ENCODE data around the gene U2SURP. TPM values are rescaled to one million over a fixed set of nuclear protein-coding genes. Genes with fewer than 3 reads are reported as not detected.

U2SURP gene
- total RNA-seq, 1 experiment from 2014 or later: 168 TPM

DNA sequence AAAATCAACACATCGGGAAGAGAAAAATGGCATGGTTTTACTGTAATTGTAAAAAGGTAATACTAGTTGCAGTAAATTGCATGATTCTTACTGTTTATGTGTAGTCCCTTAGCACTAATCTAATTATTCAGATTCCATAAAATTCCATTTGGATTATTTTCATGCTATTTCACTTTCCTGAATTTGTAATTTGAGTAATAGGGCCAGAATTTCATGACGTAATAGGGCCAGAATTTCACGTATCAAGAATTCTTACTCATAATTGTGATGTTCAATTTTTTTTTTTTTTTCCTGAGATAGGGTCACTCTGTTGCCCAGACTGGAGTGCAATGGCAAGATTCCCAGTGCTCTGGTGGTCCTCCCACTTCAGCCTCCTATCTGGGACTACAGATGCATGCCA lies 2.9 kb upstream of the U2SURP start:
- H2BK120ac ChIP-seq (ENCODE audit: low read depth, low read length, poor library complexity, severe bottlenecking): no peak overlapping the region
- no peak overlapping the region for H2AFZ ChIP-seq (ENCODE audit: low read length)
- H2BK12ac ChIP-seq (ENCODE audit: insufficient read length, low read depth, low read length): no peak overlapping the region
- H3K79me2 ChIP-seq (ENCODE audit: insufficient read depth, low read length): peaks cover 14% of the 10 kb centered on the region; the same call in 1 of the 2 replicates
- H2BK15ac ChIP-seq (ENCODE audit: low read depth, low read length): no peak overlapping the region
- no peak overlapping the region for H2AK5ac ChIP-seq (ENCODE audit: insufficient read length, low read length)
- no peak overlapping the region for H2BK5ac ChIP-seq (ENCODE audit: insufficient read length, low read length)
- no peak overlapping the region for H3T11ph ChIP-seq (ENCODE audit: low read length)
- H3K4ac ChIP-seq (ENCODE audit: low read depth, low read length): no peak overlapping the region
- no peak overlapping the region for H2BK20ac ChIP-seq (ENCODE audit: low read depth, low read length, poor library complexity, severe bottlenecking)
- WGBS (ENCODE audit: extremely low coverage, insufficient read length, low lambda C conversion rate): no CpG with 5 or more reads among the region's 3 CpGs
- no peak overlapping the region for H4K91ac ChIP-seq (ENCODE audit: insufficient read length, low read depth, low read length)
- no peak overlapping the region for H3K56ac ChIP-seq (ENCODE audit: insufficient read length, low read depth, low read length)
- H3K4me1 Mint-ChIP-seq: peaks cover 21% of the 10 kb centered on the region in 2 experiments
- TF ChIP-seq, protein P1, sequence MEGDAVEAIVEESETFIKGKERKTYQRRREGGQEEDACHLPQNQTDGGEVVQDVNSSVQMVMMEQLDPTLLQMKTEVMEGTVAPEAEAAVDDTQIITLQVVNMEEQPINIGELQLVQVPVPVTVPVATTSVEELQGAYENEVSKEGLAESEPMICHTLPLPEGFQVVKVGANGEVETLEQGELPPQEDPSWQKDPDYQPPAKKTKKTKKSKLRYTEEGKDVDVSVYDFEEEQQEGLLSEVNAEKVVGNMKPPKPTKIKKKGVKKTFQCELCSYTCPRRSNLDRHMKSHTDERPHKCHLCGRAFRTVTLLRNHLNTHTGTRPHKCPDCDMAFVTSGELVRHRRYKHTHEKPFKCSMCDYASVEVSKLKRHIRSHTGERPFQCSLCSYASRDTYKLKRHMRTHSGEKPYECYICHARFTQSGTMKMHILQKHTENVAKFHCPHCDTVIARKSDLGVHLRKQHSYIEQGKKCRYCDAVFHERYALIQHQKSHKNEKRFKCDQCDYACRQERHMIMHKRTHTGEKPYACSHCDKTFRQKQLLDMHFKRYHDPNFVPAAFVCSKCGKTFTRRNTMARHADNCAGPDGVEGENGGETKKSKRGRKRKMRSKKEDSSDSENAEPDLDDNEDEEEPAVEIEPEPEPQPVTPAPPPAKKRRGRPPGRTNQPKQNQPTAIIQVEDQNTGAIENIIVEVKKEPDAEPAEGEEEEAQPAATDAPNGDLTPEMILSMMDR (conservative IDR thresholded peaks at IDR 0.05): no peak
- peaks cover 0 to 2% (median 0%) of the 10 kb centered on the region in 3 experiments; a peak in 1 of 7 replicates for H3K36me3 Mint-ChIP-seq (ENCODE audit: insufficient read depth in 1 of 3, low read depth in 3 of 3)
- no peaks in the 10 kb centered on the region for H4K20me1 ChIP-seq (ENCODE audit: control insufficient read depth, insufficient read depth, insufficient read length)
- no peak overlapping the region for H3K23ac ChIP-seq (ENCODE audit: insufficient read length, low read depth, low read length)
- no peak overlapping the region for H3K9ac ChIP-seq (ENCODE audit: extremely low read depth, insufficient read length, low read length)
- H3K9me3 Mint-ChIP-seq: no peaks in the 10 kb centered on the region
- no peak overlapping the region for H3K27ac Mint-ChIP-seq
- no peak for DNase-seq
- H3K23me2 ChIP-seq (ENCODE audit: insufficient read length, low read depth, low read length, poor library complexity, severe bottlenecking): peaks cover 14% of the 10 kb centered on the region
- H3K4me3 Mint-ChIP-seq: no peak overlapping the region
- no peak overlapping the region for H4K5ac ChIP-seq (ENCODE audit: insufficient read length, low read depth, low read length)
- H3K27me3 ChIP-seq (ENCODE audit: insufficient read depth, low read length): no peaks in the 10 kb centered on the region
- H3K4me2 ChIP-seq (ENCODE audit: insufficient read depth, insufficient read length, low read length): no peak overlapping the region
- H3K9me3 ChIP-seq (ENCODE audit: control insufficient read depth, low read depth, low read length): no peaks in the 10 kb centered on the region
- H3K79me1 ChIP-seq (ENCODE audit: insufficient read depth, low read depth, low read length, poor library complexity, severe bottlenecking): no peaks in the 10 kb centered on the region
- no peaks in the 10 kb centered on the region for H3K4me1 ChIP-seq (ENCODE audit: insufficient read depth, low read length)
- no peak overlapping the region for H3K18ac ChIP-seq (ENCODE audit: insufficient read length, low read depth, low read length)
- no peak overlapping the region for H3K27ac ChIP-seq (ENCODE audit: insufficient read length, low read depth, low read length)
- no peak overlapping the region for H3K14ac ChIP-seq (ENCODE audit: insufficient read depth, low read length)
- H4K8ac ChIP-seq (replicated peaks; ENCODE audit: insufficient read length, low read depth, low read length): no peak overlapping the region
- no peaks in the 10 kb centered on the region for H3K27me3 Mint-ChIP-seq (ENCODE audit: low read depth)

Data from H9 (cell line).